HepG2 (cell line): ENCODE data around the gene PRKG1.

ENCODE experiments used
- CREB1 ChIP-seq, 2 experiments: fragments of 450-650 bp in 1 of 2; IDR thresholded peaks; 2 replicates each; pipeline ENCODE4 v1.6.1; 2016 to 2017; ENCODE audit warnings: control low read depth in 1 of 2, mild to moderate bottlenecking in 1 of 2, missing compliant biosample characterization in 1 of 2, missing genetic modification characterization in 1 of 2
- ELF1 ChIP-seq: sonication (generic); formaldehyde crosslinking; IDR thresholded peaks from 2 replicates; pipeline ENCODE4 v1.4.0; 2020; ENCODE audit warnings: missing genetic modification reagents
- GABPB1 ChIP-seq: IDR thresholded peaks from 2 replicates; pipeline ENCODE4 v1.6.1; 2016; ENCODE audit warnings: mild to moderate bottlenecking, missing genetic modification reagents, moderate library complexity, missing compliant biosample characterization
- MXD4 ChIP-seq: IDR thresholded peaks from 2 replicates; pipeline ENCODE4 v1.6.1; 2016; ENCODE audit warnings: mild to moderate bottlenecking, missing biosample characterization, missing genetic modification reagents
- NCOA1 ChIP-seq: sonication (generic); formaldehyde crosslinking; IDR thresholded peaks from 2 replicates; pipeline ENCODE4 v1.9.0; 2021; ENCODE audit warnings: missing genetic modification reagents
- POLR2A ChIP-seq, 2 experiments: IDR thresholded peaks; 2 replicates each; pipeline ENCODE4 v1.6.1; 2011; ENCODE audit warnings: low read depth in 2 of 2, low read length in 2 of 2, mild to moderate bottlenecking in 1 of 2, moderate library complexity in 1 of 2; ENCODE audit not compliant: insufficient read depth in 1 of 2
- TCF7 ChIP-seq: sonication (generic); IDR thresholded peaks from 2 replicates; pipeline ENCODE4 v1.6.1; 2016; ENCODE audit warnings: antibody characterized with exemption, low read depth
- YY1 ChIP-seq: IDR thresholded peaks from 2 replicates; pipeline ENCODE4 v1.6.1; 2011; ENCODE audit warnings: low read length, low read depth, moderate library complexity, mild to moderate bottlenecking; ENCODE audit not compliant: insufficient read depth, insufficient replicate concordance
- ZBTB7A ChIP-seq: sonication (generic); formaldehyde crosslinking; IDR thresholded peaks from 2 replicates; pipeline ENCODE4 v1.8.0; 2022; ENCODE audit warnings: mild to moderate bottlenecking, missing genetic modification reagents
- ZNF264 ChIP-seq: sonication (generic); formaldehyde crosslinking; IDR thresholded peaks from 2 replicates; pipeline ENCODE4 v1.4.0; 2020; ENCODE audit warnings: missing genetic modification reagents
- TF ChIP-seq, protein P1 (sequence below): sonication (generic); formaldehyde crosslinking; IDR thresholded peaks from 2 replicates; pipeline ENCODE4 v1.5.0; 2020; ENCODE audit warnings: missing genetic modification reagents
- TF ChIP-seq, protein P2 (sequence below): sonication (generic); formaldehyde crosslinking; IDR thresholded peaks from 2 replicates; pipeline ENCODE4 v1.4.0; 2020; ENCODE audit warnings: mild to moderate bottlenecking, low read depth, missing genetic modification reagents
- TF ChIP-seq, protein P3 (sequence below): IDR thresholded peaks from 2 replicates; pipeline ENCODE4 v1.6.1; 2012; ENCODE audit warnings: low read depth, low read length, improper control_type of control experiment
- TF ChIP-seq, protein P4 (sequence below): fragments of 450-650 bp; IDR thresholded peaks from 2 replicates; pipeline ENCODE4 v1.6.1; 2017; ENCODE audit warnings: mild to moderate bottlenecking

DNA sequence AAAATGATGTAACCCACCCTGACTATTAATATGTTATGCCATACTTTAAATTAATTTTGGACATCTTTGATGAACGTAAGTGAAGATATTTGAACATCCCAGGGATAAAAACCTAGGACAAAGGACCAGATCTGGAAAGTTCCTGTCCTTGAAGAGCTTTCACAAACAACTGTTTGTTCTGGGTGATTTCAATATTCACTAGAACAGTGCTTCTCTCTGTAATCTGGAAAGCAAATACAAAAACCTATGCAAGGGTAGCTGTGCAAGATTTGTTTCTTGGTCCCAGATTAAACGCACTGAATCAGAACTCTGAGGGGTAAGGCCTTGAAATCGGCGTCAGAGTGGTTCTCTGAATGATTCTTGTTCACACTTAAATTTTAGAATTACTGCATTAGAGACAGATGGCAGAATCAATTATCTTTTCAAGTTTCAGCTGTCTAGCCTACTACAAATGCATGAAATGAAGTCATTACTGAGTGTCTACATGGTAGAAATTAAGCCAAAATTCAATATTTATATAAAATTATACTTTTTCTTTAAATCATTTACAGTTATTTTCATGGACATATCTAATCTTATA lies 694.7 kb downstream of the PRKG1 start:
- TF ChIP-seq, protein P1, sequence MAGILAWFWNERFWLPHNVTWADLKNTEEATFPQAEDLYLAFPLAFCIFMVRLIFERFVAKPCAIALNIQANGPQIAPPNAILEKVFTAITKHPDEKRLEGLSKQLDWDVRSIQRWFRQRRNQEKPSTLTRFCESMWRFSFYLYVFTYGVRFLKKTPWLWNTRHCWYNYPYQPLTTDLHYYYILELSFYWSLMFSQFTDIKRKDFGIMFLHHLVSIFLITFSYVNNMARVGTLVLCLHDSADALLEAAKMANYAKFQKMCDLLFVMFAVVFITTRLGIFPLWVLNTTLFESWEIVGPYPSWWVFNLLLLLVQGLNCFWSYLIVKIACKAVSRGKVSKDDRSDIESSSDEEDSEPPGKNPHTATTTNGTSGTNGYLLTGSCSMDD (CRISPR knock-in tag): no peak
- TF ChIP-seq ZBTB7A (CRISPR knock-in tag): no peak
- TF ChIP-seq ZNF264 (CRISPR knock-in tag): no peak
- TF ChIP-seq MXD4 (CRISPR knock-in tag): no peak
- TF ChIP-seq, protein P2, sequence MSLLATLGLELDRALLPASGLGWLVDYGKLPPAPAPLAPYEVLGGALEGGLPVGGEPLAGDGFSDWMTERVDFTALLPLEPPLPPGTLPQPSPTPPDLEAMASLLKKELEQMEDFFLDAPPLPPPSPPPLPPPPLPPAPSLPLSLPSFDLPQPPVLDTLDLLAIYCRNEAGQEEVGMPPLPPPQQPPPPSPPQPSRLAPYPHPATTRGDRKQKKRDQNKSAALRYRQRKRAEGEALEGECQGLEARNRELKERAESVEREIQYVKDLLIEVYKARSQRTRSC (CRISPR knock-in tag): no peak
- no peak for TF ChIP-seq YY1
- TF ChIP-seq CREB1 (IDR thresholded peaks at IDR 0.05): no peak
- TF ChIP-seq CREB1 (CRISPR knock-in tag; IDR thresholded peaks at IDR 0.05): no peak
- TF ChIP-seq POLR2A (IDR thresholded peaks at IDR 0.05; ENCODE audit: insufficient read depth in 1 of 2, low read depth in 2 of 2, low read length in 2 of 2): no peak
- TF ChIP-seq, protein P3, sequence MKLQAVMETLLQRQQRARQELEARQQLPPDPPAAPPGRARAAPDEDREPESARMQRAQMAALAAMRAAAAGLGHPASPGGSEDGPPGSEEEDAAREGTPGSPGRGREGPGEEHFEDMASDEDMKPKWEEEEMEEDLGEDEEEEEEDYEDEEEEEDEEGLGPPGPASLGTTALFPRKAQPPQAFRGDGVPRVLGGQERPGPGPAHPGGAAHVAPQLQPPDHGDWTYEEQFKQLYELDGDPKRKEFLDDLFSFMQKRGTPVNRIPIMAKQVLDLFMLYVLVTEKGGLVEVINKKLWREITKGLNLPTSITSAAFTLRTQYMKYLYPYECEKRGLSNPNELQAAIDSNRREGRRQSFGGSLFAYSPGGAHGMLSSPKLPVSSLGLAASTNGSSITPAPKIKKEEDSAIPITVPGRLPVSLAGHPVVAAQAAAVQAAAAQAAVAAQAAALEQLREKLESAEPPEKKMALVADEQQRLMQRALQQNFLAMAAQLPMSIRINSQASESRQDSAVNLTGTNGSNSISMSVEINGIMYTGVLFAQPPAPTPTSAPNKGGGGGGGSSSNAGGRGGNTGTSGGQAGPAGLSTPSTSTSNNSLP: no peak
- TF ChIP-seq, protein P4, sequence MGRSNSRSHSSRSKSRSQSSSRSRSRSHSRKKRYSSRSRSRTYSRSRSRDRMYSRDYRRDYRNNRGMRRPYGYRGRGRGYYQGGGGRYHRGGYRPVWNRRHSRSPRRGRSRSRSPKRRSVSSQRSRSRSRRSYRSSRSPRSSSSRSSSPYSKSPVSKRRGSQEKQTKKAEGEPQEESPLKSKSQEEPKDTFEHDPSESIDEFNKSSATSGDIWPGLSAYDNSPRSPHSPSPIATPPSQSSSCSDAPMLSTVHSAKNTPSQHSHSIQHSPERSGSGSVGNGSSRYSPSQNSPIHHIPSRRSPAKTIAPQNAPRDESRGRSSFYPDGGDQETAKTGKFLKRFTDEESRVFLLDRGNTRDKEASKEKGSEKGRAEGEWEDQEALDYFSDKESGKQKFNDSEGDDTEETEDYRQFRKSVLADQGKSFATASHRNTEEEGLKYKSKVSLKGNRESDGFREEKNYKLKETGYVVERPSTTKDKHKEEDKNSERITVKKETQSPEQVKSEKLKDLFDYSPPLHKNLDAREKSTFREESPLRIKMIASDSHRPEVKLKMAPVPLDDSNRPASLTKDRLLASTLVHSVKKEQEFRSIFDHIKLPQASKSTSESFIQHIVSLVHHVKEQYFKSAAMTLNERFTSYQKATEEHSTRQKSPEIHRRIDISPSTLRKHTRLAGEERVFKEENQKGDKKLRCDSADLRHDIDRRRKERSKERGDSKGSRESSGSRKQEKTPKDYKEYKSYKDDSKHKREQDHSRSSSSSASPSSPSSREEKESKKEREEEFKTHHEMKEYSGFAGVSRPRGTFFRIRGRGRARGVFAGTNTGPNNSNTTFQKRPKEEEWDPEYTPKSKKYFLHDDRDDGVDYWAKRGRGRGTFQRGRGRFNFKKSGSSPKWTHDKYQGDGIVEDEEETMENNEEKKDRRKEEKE: no peak
- TF ChIP-seq TCF7: no peak
- TF ChIP-seq ELF1 (CRISPR knock-in tag): no peak
- TF ChIP-seq NCOA1 (CRISPR knock-in tag): no peak
- no peak for TF ChIP-seq GABPB1 (CRISPR knock-in tag)
